HEK293 (cell line): ENCODE results near the gene STIL.

ENCODE experiments used
- CTCF ChIA-PET: fragments of 350-600 bp; formaldehyde crosslinking; extraction: SDS; loops from one replicate; lab custom pipeline; 2021; ENCODE audit warnings: antibody characterized with exemption; lab: Yijun Ruan, JAX
- POLR2A ChIA-PET: fragments of 300-600 bp; formaldehyde crosslinking; extraction: SDS; loops from one replicate; lab custom pipeline; 2020; ENCODE audit warnings: antibody characterized with exemption, inconsistent platforms; lab: Yijun Ruan, JAX
- H3K27ac ChIP-seq: fragments of 200-500 bp; sonication (Bioruptor generic); 2 replicates; pipeline ENCODE4 v1.5.1; 2014; ENCODE audit warnings: low read depth, low read length, control low read depth, inconsistent platforms; ENCODE audit errors: extremely low read depth
- H3K36me3 ChIP-seq, 2 experiments: fragments of 200-500 bp in 1 of 2; sonication (Bioruptor generic) in 1 of 2; 1 replicate in 1 of 2; 2 replicates in 1 of 2; pipeline ENCODE4 v1.5.1; 2014 to 2017; ENCODE audit warnings: inconsistent platforms in 2 of 2, low read length in 2 of 2; ENCODE audit not compliant: control insufficient read depth in 2 of 2, insufficient read depth in 1 of 2
- H3K4me1 ChIP-seq: fragments of 200-500 bp; sonication (Bioruptor generic); 2 replicates; pipeline ENCODE4 v1.5.1; 2014; ENCODE audit warnings: mild to moderate bottlenecking, low read length, inconsistent platforms; ENCODE audit not compliant: control insufficient read depth, insufficient read depth
- H3K4me3 ChIP-seq: 2 replicates; pipeline ENCODE4 v1.5.1; 2011; ENCODE audit warnings: low read depth, mild to moderate bottlenecking, control low read depth, low read length, moderate library complexity
- H3K9me3 ChIP-seq: fragments of 200-500 bp; sonication (Bioruptor generic); 2 replicates; pipeline ENCODE4 v1.5.1; 2014; ENCODE audit warnings: low read depth, low read length, inconsistent platforms; ENCODE audit not compliant: control insufficient read depth, insufficient read depth
- GLIS1 ChIP-seq: fragments of 450-650 bp; formaldehyde crosslinking; IDR thresholded peaks from 2 replicates; pipeline ENCODE4 v1.5.1; 2016; ENCODE audit warnings: missing biosample characterization, missing genetic modification characterization
- GLIS2 ChIP-seq: fragments of 450-650 bp; formaldehyde crosslinking; IDR thresholded peaks from 2 replicates; pipeline ENCODE4 v1.5.1; 2016; ENCODE audit warnings: missing biosample characterization, missing genetic modification characterization
- KLF10 ChIP-seq: fragments of 450-650 bp; IDR thresholded peaks from 2 replicates; pipeline ENCODE4 v1.5.1; 2018; ENCODE audit warnings: missing biosample characterization, mild to moderate bottlenecking, missing genetic modification characterization
- KLF16 ChIP-seq: fragments of 450-650 bp; formaldehyde crosslinking; IDR thresholded peaks from 2 replicates; pipeline ENCODE4 v1.5.1; 2017; ENCODE audit warnings: missing biosample characterization, missing genetic modification characterization
- OSR2 ChIP-seq: fragments of 450-650 bp; formaldehyde crosslinking; IDR thresholded peaks from 2 replicates; pipeline ENCODE4 v1.5.1; 2016; ENCODE audit warnings: missing biosample characterization, missing genetic modification characterization
- PATZ1 ChIP-seq: fragments of 450-650 bp; formaldehyde crosslinking; IDR thresholded peaks from 2 replicates; pipeline ENCODE4 v1.5.1; 2016; ENCODE audit warnings: missing biosample characterization, missing genetic modification characterization
- PBX3 ChIP-seq: sonication (generic); formaldehyde crosslinking; IDR thresholded peaks from 2 replicates; pipeline ENCODE4 v1.8.1; 2022; ENCODE audit warnings: mild to moderate bottlenecking, moderate library complexity, missing genetic modification reagents
- PRDM1 ChIP-seq: fragments of 450-650 bp; formaldehyde crosslinking; IDR thresholded peaks from 2 replicates; pipeline ENCODE4; 2016; ENCODE audit warnings: missing biosample characterization, missing genetic modification characterization
- RBAK ChIP-seq: fragments of 450-650 bp; formaldehyde crosslinking; IDR thresholded peaks from 2 replicates; pipeline ENCODE4 v1.5.1; 2016; ENCODE audit warnings: missing biosample characterization, missing genetic modification characterization
- TCF7L2 ChIP-seq: IDR thresholded peaks from 2 replicates; pipeline ENCODE4 v1.6.1; 2011; ENCODE audit warnings: low read depth, mild to moderate bottlenecking, inconsistent platforms, low read length, moderate library complexity, borderline replicate concordance
- ZBTB10 ChIP-seq: fragments of 450-650 bp; formaldehyde crosslinking; IDR thresholded peaks from 2 replicates; pipeline ENCODE4 v1.5.1; 2016; ENCODE audit warnings: missing biosample characterization, missing genetic modification characterization
- ZBTB21 ChIP-seq: fragments of 450-650 bp; formaldehyde crosslinking; IDR thresholded peaks from 2 replicates; pipeline ENCODE4 v1.5.1; 2017; ENCODE audit warnings: missing biosample characterization, missing genetic modification characterization
- ZBTB7A ChIP-seq: fragments of 450-650 bp; formaldehyde crosslinking; IDR thresholded peaks from 2 replicates; pipeline ENCODE4 v1.5.1; 2016; ENCODE audit warnings: low read depth, missing biosample characterization, missing genetic modification characterization
- ZFP37 ChIP-seq: fragments of 450-650 bp; formaldehyde crosslinking; IDR thresholded peaks from 2 replicates; pipeline ENCODE4 v1.5.1; 2016; ENCODE audit warnings: missing biosample characterization, missing genetic modification characterization
- ZFP69B ChIP-seq: fragments of 450-650 bp; formaldehyde crosslinking; IDR thresholded peaks from 2 replicates; pipeline ENCODE4 v1.5.1; 2016; ENCODE audit warnings: missing biosample characterization, missing genetic modification characterization
- ZNF10 ChIP-seq: fragments of 450-650 bp; formaldehyde crosslinking; IDR thresholded peaks from 2 replicates; pipeline ENCODE4 v1.5.1; 2017; ENCODE audit warnings: missing biosample characterization, missing genetic modification characterization
- ZNF18 ChIP-seq: fragments of 450-650 bp; formaldehyde crosslinking; IDR thresholded peaks from 2 replicates; pipeline ENCODE4 v1.5.1; 2016; ENCODE audit warnings: missing biosample characterization, missing genetic modification characterization
- ZNF2 ChIP-seq: fragments of 450-650 bp; formaldehyde crosslinking; IDR thresholded peaks from 2 replicates; pipeline ENCODE4 v1.5.1; 2016; ENCODE audit warnings: missing biosample characterization, missing genetic modification characterization
- ZNF202 ChIP-seq: fragments of 450-650 bp; formaldehyde crosslinking; IDR thresholded peaks from 2 replicates; pipeline ENCODE4 v1.5.1; 2016; ENCODE audit warnings: missing biosample characterization, missing genetic modification characterization, borderline replicate concordance
- ZNF292 ChIP-seq: fragments of 450-650 bp; formaldehyde crosslinking; IDR thresholded peaks from 2 replicates; pipeline ENCODE4 v1.5.1; 2016; ENCODE audit warnings: low read depth, missing biosample characterization, missing genetic modification characterization, borderline replicate concordance
- ZNF366 ChIP-seq: fragments of 450-650 bp; formaldehyde crosslinking; conservative IDR thresholded peaks from 2 replicates; pipeline ENCODE4 v1.5.1; 2016; ENCODE audit warnings: missing biosample characterization, missing genetic modification characterization
- ZNF391 ChIP-seq: fragments of 450-650 bp; formaldehyde crosslinking; IDR thresholded peaks from 2 replicates; pipeline ENCODE4 v1.5.1; 2016; ENCODE audit warnings: low read depth, missing biosample characterization, missing genetic modification characterization, borderline replicate concordance
- ZNF398 ChIP-seq: fragments of 450-650 bp; formaldehyde crosslinking; IDR thresholded peaks from 2 replicates; pipeline ENCODE4 v1.5.1; 2017; ENCODE audit warnings: missing biosample characterization, missing genetic modification characterization
- ZNF560 ChIP-seq: fragments of 450-650 bp; formaldehyde crosslinking; IDR thresholded peaks from 2 replicates; pipeline ENCODE4 v1.5.1; 2017; ENCODE audit warnings: missing biosample characterization, missing genetic modification characterization, borderline replicate concordance
- ZNF629 ChIP-seq: fragments of 450-650 bp; formaldehyde crosslinking; IDR thresholded peaks from 2 replicates; pipeline ENCODE4 v1.5.1; 2017; ENCODE audit warnings: missing biosample characterization, missing genetic modification characterization
- ZSCAN16 ChIP-seq: fragments of 450-650 bp; formaldehyde crosslinking; IDR thresholded peaks from 2 replicates; pipeline ENCODE4 v1.5.1; 2016; ENCODE audit warnings: missing biosample characterization, missing genetic modification characterization
- ZSCAN23 ChIP-seq: fragments of 450-650 bp; formaldehyde crosslinking; IDR thresholded peaks from 2 replicates; pipeline ENCODE4 v1.5.1; 2016; ENCODE audit warnings: missing biosample characterization, missing genetic modification characterization
- ZSCAN30 ChIP-seq: fragments of 450-650 bp; IDR thresholded peaks from 2 replicates; pipeline ENCODE4 v1.5.1; 2018; ENCODE audit warnings: missing biosample characterization, mild to moderate bottlenecking, missing genetic modification characterization, moderate library complexity

STIL gene

GRCh38 chr1:47313915-47314664, at the start of gene STIL:
Gene STIL (minus strand): TSS chr1:47314147. CDS start chr1:47310319, 3,828 bp downstream.
- H3K9me3 ChIP-seq = no peaks in the 10 kb centered on the region
- H3K4me3 ChIP-seq = peak within 1 kb of the TSS; percentile 92
- CTCF ChIA-PET = interaction anchor here (0.5 to 1.1 kb wide), 6 partner anchors 20 to 277 kb away, joined by 3 to 6 read pairs (median 3); partner anchors contain the start of gene CMPK1
- peaks cover 9 to 26% of the 10 kb centered on the region in 2 experiments for H3K36me3 ChIP-seq
- H3K4me1 ChIP-seq = no peaks in the 10 kb centered on the region; the same call in 1 of the 2 replicates
- POLR2A ChIA-PET = interaction anchor here (0.6 to 4.2 kb wide), 26 partner anchors 8 to 595 kb away, joined by 3 to 88 read pairs (median 4); partner anchors contain the start of genes CMPK1, EFCAB14 and FOXD2
- peak within 1 kb of the TSS; percentile 65 for H3K27ac ChIP-seq
- TF ChIP-seq KLF16 (no peak; the same call in 1 of the 2 replicates), ZNF292 (tag by site-specific recombination) (no peak), ZNF366 (peak; percentile 60; the same call in 1 of the 2 replicates), ZFP69B (tag by site-specific recombination) (0 out of 2 replicates have a peak, but pooled peaks have one; percentile 14), GLIS2 (tag by site-specific recombination) (peak; percentile 34; the same call in 1 of the 2 replicates), ZNF18 (tag by site-specific recombination) (no peak), ZSCAN16 (tag by site-specific recombination) (peak; percentile 89), OSR2 (tag by site-specific recombination) (peak; percentile 88), ZSCAN30 (tag by site-specific recombination) (0 out of 2 replicates have a peak, but pooled peaks have one; percentile 54), PBX3 (peak; percentile 92; the same call in 1 of the 2 replicates), ZBTB21 (tag by site-specific recombination) (peak; percentile 89), GLIS1 (tag by site-specific recombination) (0 out of 2 replicates have a peak, but pooled peaks have one; percentile 45), ZNF560 (tag by site-specific recombination) (no peak), ZNF10 (tag by site-specific recombination) (peak; percentile 11; the same call in 1 of the 2 replicates), RBAK (no peak), KLF10 (peak; percentile 28; the same call in 1 of the 2 replicates), ZBTB7A (no peak; the same call in 1 of the 2 replicates), ZSCAN23 (tag by site-specific recombination) (no peak), ZFP37 (tag by site-specific recombination) (peak; percentile 77; the same call in 1 of the 2 replicates), ZNF202 (no peak), ZBTB10 (tag by site-specific recombination) (no peak), TCF7L2 (0 out of 2 replicates have a peak, but pooled peaks have one; percentile 55), PRDM1 (tag by site-specific recombination) (peak; percentile 77), ZNF398 (tag by site-specific recombination) (no peak), PATZ1 (tag by site-specific recombination) (no peak; the same call in 1 of the 2 replicates), ZNF391 (tag by site-specific recombination) (0 out of 2 replicates have a peak, but pooled peaks have one; percentile 9), ZNF2 (peak; percentile 63; the same call in 1 of the 2 replicates), ZNF629 (tag by site-specific recombination) (peak; percentile 97)
